GM12864 (cell line): ENCODE data around the gene ETFBKMT.
A peak's percentile ranks its signal among the peaks of the same experiment; 100 is the strongest.

Source experiments
- DNase-seq: peaks from one replicate; pipeline ENCODE4 v3.0.0-alpha.2; 2011; ENCODE audit warnings: low read depth
- H3K4me3 ChIP-seq: 2 replicates; pipeline ENCODE4 v1.5.1; 2011; ENCODE audit warnings: mild to moderate bottlenecking, low read depth, low read length, control low read depth
- TF ChIP-seq, protein P1 (sequence below): IDR thresholded peaks from 2 replicates; pipeline ENCODE4 v1.5.1; 2011; ENCODE audit warnings: low read depth, mild to moderate bottlenecking, moderate library complexity, low read length, control low read depth, inconsistent platforms; ENCODE audit errors: missing control alignments

ETFBKMT gene, protein sequence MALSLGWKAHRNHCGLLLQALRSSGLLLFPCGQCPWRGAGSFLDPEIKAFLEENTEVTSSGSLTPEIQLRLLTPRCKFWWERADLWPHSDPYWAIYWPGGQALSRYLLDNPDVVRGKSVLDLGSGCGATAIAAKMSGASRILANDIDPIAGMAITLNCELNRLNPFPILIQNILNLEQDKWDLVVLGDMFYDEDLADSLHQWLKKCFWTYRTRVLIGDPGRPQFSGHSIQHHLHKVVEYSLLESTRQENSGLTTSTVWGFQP

DNA sequence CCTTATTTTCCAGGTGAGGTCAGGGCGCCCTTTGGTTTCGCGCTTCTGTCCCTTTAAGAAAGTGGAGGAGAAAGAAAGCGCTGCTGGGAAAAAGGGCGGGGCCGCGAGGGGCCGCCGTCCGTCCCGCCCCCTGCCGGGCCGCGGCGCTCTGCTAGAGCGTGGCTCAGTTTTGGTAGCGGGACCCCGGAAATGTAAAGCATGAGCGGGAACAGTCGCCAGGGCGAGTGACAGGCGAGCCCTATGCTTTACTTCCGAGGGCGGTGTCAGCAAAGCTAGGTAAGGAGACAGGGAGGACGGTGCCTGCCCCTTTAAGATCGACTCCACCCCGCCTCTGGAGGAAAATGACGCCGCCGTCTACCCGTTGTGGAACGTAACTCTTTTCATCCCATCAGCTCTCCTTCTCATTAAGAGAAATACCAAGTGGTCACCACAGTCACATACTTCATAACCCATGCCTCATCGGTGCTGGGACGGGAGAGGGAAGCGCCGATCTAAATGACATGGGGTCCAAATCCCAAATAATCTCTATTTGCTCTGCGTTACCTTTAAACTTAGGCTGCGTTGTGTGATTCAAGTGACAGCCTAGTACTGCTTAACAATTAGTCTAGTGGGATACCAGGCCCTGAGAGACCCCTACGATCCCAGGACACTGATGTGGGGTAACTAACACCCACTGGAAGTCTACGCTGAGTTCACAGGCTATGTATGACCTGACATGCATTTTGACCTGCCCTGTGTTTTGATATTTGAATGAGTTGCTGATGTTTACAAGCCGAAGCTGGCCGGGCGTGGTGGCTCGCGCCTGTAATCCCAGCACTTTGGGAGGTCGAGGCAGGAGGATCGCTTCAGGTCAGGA, at the start of gene ETFBKMT:
TSS of gene ETFBKMT (plus strand) at position 602 of the 856 bp plus-strand sequence. CDS start 2,266 bp downstream, outside the sequence.
- DNase-seq = peak; percentile 97
- H3K4me3 ChIP-seq = peak within 1 kb of the TSS; percentile 93
- TF ChIP-seq, protein P1, sequence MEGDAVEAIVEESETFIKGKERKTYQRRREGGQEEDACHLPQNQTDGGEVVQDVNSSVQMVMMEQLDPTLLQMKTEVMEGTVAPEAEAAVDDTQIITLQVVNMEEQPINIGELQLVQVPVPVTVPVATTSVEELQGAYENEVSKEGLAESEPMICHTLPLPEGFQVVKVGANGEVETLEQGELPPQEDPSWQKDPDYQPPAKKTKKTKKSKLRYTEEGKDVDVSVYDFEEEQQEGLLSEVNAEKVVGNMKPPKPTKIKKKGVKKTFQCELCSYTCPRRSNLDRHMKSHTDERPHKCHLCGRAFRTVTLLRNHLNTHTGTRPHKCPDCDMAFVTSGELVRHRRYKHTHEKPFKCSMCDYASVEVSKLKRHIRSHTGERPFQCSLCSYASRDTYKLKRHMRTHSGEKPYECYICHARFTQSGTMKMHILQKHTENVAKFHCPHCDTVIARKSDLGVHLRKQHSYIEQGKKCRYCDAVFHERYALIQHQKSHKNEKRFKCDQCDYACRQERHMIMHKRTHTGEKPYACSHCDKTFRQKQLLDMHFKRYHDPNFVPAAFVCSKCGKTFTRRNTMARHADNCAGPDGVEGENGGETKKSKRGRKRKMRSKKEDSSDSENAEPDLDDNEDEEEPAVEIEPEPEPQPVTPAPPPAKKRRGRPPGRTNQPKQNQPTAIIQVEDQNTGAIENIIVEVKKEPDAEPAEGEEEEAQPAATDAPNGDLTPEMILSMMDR = peak; percentile 28

DNA sequence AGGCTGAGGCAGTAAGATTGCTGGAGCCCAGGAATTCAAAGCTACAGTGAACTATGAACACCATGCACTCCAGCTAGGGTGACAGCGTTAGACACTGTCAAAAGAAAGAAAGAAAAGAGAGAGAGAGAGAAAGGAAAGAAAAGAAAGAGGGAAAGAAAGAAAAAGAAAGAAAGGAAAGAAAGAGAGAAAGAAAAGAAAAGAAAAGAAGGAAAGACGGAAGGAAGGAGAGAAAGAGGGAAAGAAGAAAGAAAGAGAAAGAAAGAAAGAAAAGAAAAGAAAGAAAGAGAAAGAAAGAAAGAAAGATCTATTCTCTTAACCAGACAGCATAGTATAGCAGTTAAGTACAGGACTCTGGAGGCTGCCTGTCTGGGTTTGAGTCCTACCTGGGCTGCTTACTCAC, 46.7 kb upstream of the ETFBKMT start:
- TF ChIP-seq, protein P1 = no peak
- H3K4me3 ChIP-seq = no peak overlapping the region
- no peak for DNase-seq

DNA sequence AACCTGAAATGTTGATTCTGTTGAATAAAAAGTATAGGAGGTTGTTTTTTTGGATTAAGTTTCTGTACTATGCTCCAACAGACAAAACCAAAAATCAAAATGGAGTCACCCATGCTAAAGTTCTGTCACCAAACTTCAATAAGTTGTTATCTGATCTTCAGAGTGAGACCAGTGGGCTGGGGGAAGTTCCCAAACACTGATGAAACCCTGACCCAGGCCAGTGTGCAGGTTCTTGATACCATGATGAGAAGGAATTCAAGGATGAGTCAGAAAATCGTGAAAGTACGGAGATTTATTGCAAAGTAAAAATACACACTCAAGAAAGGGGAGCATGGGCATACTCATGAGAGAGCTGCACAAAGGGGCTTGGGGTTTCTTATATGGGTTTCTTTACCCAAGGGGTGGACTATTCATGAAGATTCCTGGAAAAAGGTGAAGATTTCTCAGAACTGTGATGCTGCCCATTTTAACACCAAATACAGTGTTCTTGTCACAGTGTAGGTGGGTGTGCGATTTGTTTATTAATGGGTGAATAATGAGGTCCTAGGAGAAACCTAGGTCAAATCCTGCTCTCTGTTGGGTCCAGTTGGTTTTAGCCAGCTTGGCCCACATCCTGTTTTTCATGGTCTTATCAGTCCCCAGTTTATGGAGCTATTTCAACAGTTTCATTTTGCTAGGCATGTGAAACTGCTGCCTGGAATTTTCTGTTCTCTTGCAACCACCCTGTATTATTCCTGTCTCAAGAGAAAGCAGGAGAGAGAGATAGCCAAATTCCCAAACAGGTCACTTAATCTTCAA, 41.1 kb upstream of the ETFBKMT start:
- TF ChIP-seq, protein P1 = no peak
- DNase-seq = no peak
- no peak overlapping the region for H3K4me3 ChIP-seq

DNA sequence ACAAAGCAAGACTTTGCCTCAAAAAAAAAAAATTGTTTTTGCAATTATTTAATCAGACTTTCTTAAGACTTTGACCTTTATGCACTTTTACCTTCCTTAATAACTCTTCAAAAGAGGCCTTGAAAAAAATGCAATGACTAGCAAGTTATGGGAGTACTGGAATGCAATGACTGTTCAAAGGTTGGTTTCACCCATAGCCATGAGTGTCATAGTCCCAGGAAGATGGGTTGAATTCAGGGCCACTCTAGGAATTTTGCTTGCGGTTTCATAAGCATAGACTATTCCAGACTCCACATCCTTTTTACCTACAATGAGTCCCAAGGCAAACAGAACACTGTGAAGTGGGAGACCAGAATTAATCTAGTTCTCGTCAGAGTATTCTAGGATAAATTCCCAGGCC, 39.2 kb upstream of the ETFBKMT start:
- TF ChIP-seq, protein P1 = no peak
- DNase-seq = no peak

DNA sequence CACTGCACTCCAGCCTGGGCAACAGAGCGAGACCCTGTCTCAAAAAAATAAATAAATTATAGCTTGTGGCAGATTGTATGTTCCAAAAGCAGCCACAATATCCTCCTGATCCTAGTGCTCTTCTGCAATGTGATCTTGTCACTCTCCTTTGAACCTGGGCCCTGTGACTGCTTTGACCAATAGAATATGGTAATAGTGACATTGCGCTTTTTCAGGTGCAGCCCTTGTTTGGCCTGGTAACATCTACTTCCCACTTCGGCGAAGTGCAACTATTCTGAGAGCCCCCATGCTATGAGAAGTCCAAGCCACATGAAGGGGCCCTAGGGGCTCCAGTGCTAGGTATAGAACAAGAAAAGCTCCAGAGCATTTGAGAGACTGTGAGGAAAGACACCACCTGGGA, 37.5 kb upstream of the ETFBKMT start:
- DNase-seq = no peak
- TF ChIP-seq, protein P1 = no peak
- H3K4me3 ChIP-seq = no peak overlapping the region

More for the DNA sequence above, 39.2 kb upstream of the ETFBKMT start:
- H3K4me3 ChIP-seq = no peak overlapping the region

DNA sequence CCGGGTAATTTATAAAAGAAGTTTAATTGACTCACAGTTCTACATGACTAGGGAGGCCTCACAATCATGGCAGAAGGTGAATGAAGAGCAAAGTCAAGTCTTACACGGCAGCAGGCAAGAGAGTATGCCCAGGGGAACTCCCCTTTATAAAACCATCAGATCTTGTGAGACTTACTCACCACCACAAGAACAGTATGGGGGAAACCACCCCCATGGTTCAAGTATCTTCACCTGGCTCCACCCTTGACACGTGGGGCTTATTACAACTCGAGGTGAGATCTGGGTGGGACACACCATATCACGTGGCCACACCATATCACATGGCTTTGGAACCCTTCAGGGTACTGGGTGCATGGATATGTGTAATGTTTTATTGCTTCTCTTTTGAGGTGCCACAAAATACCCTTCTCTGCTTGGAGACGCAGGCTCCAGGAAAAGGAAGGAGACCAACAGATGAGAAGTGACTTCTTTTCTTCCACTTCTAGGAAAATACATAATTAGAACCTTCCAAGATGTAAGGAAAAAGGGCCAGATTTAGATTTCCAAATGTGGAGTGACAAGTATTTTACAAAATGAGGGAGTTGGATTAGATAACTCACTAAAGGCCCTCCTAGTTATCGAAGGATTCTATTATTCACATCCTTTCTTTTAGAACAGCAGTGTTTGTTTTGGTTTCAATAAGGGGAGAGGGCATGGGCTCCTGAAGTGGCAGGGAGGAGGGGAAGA, 33.1 kb upstream of the ETFBKMT start:
- DNase-seq = no peak
- H3K4me3 ChIP-seq = no peak overlapping the region
- TF ChIP-seq, protein P1 = no peak
